Vagina (tissue), 2 donors: ENCODE measurements around the gene EMB.
"Not testable (repeated sequence)": the region's sequence is repeated elsewhere in the genome, so short reads cannot be mapped to it uniquely, and the experiment has no call there.

Experiments used
- CTCF ChIP-seq, 3 experiments: fragments of 450-650 bp in 2 of 3; fragments of 200-600 bp in 1 of 3; sonication (generic) in 1 of 3; IDR thresholded peaks; one replicate each; pipeline ENCODE4 v1.5.1; 2017 to 2019; ENCODE audit warnings: antibody characterized with exemption in 3 of 3, mild to moderate bottlenecking in 2 of 3, moderate library complexity in 2 of 3
- POLR2AphosphoS5 ChIP-seq, 2 donors: sonication (generic); formaldehyde crosslinking; IDR thresholded peaks; one replicate each; pipeline ENCODE4 v1.9.0; 2017; ENCODE audit warnings: antibody characterized with exemption in 2 of 2, mild to moderate bottlenecking in 2 of 2, low read depth in 1 of 2; ENCODE audit not compliant: insufficient read depth in 1 of 2

DNA sequence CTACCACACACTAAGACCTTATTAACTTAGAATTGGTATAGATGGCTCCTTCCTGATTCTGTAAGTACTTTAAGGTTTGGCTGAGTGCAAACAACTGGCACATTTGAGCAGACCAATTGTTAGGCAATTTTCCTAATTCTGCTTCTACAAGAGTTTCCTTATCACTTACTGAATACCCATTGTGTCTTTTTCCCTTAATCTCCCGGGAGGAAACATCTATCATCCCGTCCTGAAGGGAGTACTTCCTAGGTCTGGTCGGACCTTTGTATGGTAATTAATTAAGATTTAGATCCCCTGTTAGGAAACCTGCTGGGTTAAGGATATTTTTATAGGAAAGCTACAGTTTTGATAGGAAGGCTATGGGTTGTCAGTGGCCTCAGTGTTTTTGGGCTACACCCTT is 8.2 kb upstream of the EMB start:
- not testable (repeated sequence) for TF ChIP-seq CTCF (IDR thresholded peaks at IDR 0.05); POLR2AphosphoS5 (IDR thresholded peaks at IDR 0.05; ENCODE audit: insufficient read depth in 1 of 2, low read depth in 1 of 2)
